ENCODE results near the gene DGKI.

The DGKI gene

GRCh38 chr7:137846827-137847567 lies at the start of gene DGKI:
Gene DGKI, minus strand, starts transcription at chr7:137846974.
- DNase-seq (ENCODE audit: low spot score), result no peak

- DNase-seq (ENCODE audit: low spot score), result no peak
These were observed 48.8 kb upstream of the DGKI start for GRCh38 chr7:137895301-137896221.

GRCh38 chr7:137893143-137893742 lies 46.5 kb upstream of the DGKI start:
- DNase-seq (ENCODE audit: low spot score), result no peak

GRCh38 chr7:137891016-137891655 lies 44.4 kb upstream of the DGKI start:
- no peak for DNase-seq (ENCODE audit: low spot score)

GRCh38 chr7:137890449-137890921 lies 43.7 kb upstream of the DGKI start:
- no peak for DNase-seq (ENCODE audit: low spot score)

GRCh38 chr7:137888241-137888640 lies 41.5 kb upstream of the DGKI start:
- DNase-seq (ENCODE audit: low spot score), result no peak

GRCh38 chr7:137886746-137887145 lies 40.0 kb upstream of the DGKI start:
- no peak for DNase-seq (ENCODE audit: low spot score)

GRCh38 chr7:137886281-137886680 lies 39.5 kb upstream of the DGKI start:
- no peak for DNase-seq (ENCODE audit: low spot score)

- no peak for DNase-seq (ENCODE audit: low spot score)
These were observed 38.9 kb upstream of the DGKI start for GRCh38 chr7:137885678-137886077.

- no peak for DNase-seq (ENCODE audit: low spot score)
These were observed 36.0 kb upstream of the DGKI start for GRCh38 chr7:137882806-137883205.

- DNase-seq (ENCODE audit: low spot score), result no peak
These were observed 35.5 kb upstream of the DGKI start for GRCh38 chr7:137882261-137882668.

GRCh38 chr7:137881607-137882260 lies 35.0 kb upstream of the DGKI start:
- DNase-seq (ENCODE audit: low spot score), result no peak

- DNase-seq (ENCODE audit: low spot score), result no peak
These were observed 33.7 kb upstream of the DGKI start for GRCh38 chr7:137880432-137880831.

GRCh38 chr7:137879357-137880158 lies 32.8 kb upstream of the DGKI start:
- DNase-seq (ENCODE audit: low spot score), result no peak

GRCh38 chr7:137878333-137878961 lies 31.7 kb upstream of the DGKI start:
- no peak for DNase-seq (ENCODE audit: low spot score)

GRCh38 chr7:137877027-137877675 lies 30.4 kb upstream of the DGKI start:
- no peak for DNase-seq (ENCODE audit: low spot score)

- no peak for DNase-seq (ENCODE audit: low spot score)
These were observed 29.0 kb upstream of the DGKI start for GRCh38 chr7:137875746-137876145.

GRCh38 chr7:137873979-137874777 lies 27.4 kb upstream of the DGKI start:
- no peak for DNase-seq (ENCODE audit: low spot score)

GRCh38 chr7:137873524-137873923 lies 26.8 kb upstream of the DGKI start:
- DNase-seq (ENCODE audit: low spot score), result no peak
